GM12878 (cell line): Measurements from ENCODE around the gene STPG1. TPM values are rescaled to one million over a fixed set of nuclear protein-coding genes. Genes with fewer than 3 reads are reported as not detected.

ENCODE experiments used
- ATAC-seq: fragments of 200-7000 bp; cut with Tn5 transposase; 3 replicates; pipeline ENCODE4 v1.9.1; 2020; ENCODE audit warnings: mild to moderate bottlenecking, moderate library complexity
- BruUV-seq: library from RNA; stranded (reverse); fragments of 400-500 nt; replicated peaks from 2 replicates; lab custom pipeline; 2021; lab: Mats Ljungman, UMichigan
- CTCF ChIA-PET: fragments of 300-600 bp; sonication (Branson Sonifier 250); formaldehyde crosslinking; extraction: SDS; loops from one replicate; lab custom pipeline; 2021; ENCODE audit warnings: inconsistent platforms; lab: Yijun Ruan, JAX
- POLR2A ChIA-PET: fragments of 350-600 bp; formaldehyde crosslinking; extraction: SDS; loops from one replicate; lab custom pipeline; 2021; ENCODE audit warnings: inconsistent platforms; lab: Charles Lee
- RAD21 ChIA-PET: fragments of 300-600 bp; sonication (Branson Sonifier 250); formaldehyde crosslinking; loops from one replicate; lab custom pipeline; 2023; ENCODE audit warnings: antibody characterized with exemption; ENCODE audit not compliant: unreplicated experiment; lab: Charles Lee
- SMC1A ChIA-PET: fragments of 300-600 bp; sonication (Branson Sonifier 250); formaldehyde crosslinking; loops from one replicate; lab custom pipeline; 2023; ENCODE audit not compliant: unreplicated experiment, uncharacterized antibody; lab: Charles Lee
- DNase-seq: peaks from one replicate; pipeline ENCODE4 v3.0.0-alpha.2; 2011; ENCODE audit warnings: low read depth, low spot score
- FAIRE-seq: peaks from 3 replicates; lab custom pipeline; 2011; peaks lifted over from hg19 to GRCh38; lab: Jason Lieb, UNC
- H2AFZ ChIP-seq: 2 replicates; pipeline ENCODE4 v1.6.0; 2011; ENCODE audit warnings: low read depth, low read length, control low read depth; ENCODE audit not compliant: control insufficient read depth
- H3K27ac ChIP-seq: 2 replicates; pipeline ENCODE4 v1.5.1; 2011; ENCODE audit warnings: control low read depth; ENCODE audit not compliant: control insufficient read depth, insufficient read depth
- H3K27me3 ChIP-seq, 2 experiments: replicated peaks in 1 of 2; 2 replicates each; pipeline versions ENCODE4 v1.6.0 to v1.6.1; 2011; ENCODE audit warnings: low read length in 1 of 2; ENCODE audit not compliant: control insufficient read depth in 2 of 2, insufficient read depth in 2 of 2
- H3K36me3 ChIP-seq, 2 experiments: 2 replicates each; pipeline ENCODE4 v1.5.1; 2011; ENCODE audit warnings: low read length in 1 of 2; ENCODE audit not compliant: control insufficient read depth in 2 of 2, insufficient read depth in 2 of 2
- H3K4me1 ChIP-seq: 2 replicates; pipeline ENCODE4 v1.6.1; 2011; ENCODE audit warnings: mild to moderate bottlenecking, low read length, moderate library complexity, mixed read lengths; ENCODE audit not compliant: control insufficient read depth, insufficient read depth
- H3K4me2 ChIP-seq: 2 replicates; pipeline ENCODE4 v1.6.0; 2011; ENCODE audit warnings: control low read depth; ENCODE audit not compliant: control insufficient read depth, insufficient read depth
- H3K4me3 ChIP-seq: fragments of 200-600 bp; sonication (generic); 2 replicates; pipeline ENCODE4 v1.5.1; 2016
- H3K79me2 ChIP-seq: 2 replicates; pipeline ENCODE4 v1.6.0; 2011; ENCODE audit warnings: low read length; ENCODE audit not compliant: control insufficient read depth, insufficient read depth
- H3K9ac ChIP-seq: 2 replicates; pipeline ENCODE4 v1.8.0; 2011; ENCODE audit warnings: low read length, control low read depth, mixed read lengths; ENCODE audit not compliant: control insufficient read depth, insufficient read depth
- H3K9me3 ChIP-seq: replicated peaks from 3 replicates; pipeline ENCODE4 v1.5.1; 2011; ENCODE audit warnings: mild to moderate bottlenecking, low read length; ENCODE audit not compliant: control insufficient read depth, insufficient read depth
- H4K20me1 ChIP-seq: 2 replicates; pipeline ENCODE4 v1.6.0; 2011; ENCODE audit not compliant: control insufficient read depth, insufficient read depth
- ASH2L ChIP-seq: fragments of 300-600, 200-600 bp; sonication (generic); IDR thresholded peaks from 2 replicates; pipeline ENCODE4 v1.6.1; 2017; ENCODE audit warnings: low read depth, mild to moderate bottlenecking, borderline replicate concordance
- ATF7 ChIP-seq: fragments of 450-650 bp; IDR thresholded peaks from 2 replicates; pipeline ENCODE4 v1.6.1; 2016; ENCODE audit warnings: low read depth, mild to moderate bottlenecking
- BACH1 ChIP-seq: fragments of 450-650 bp; IDR thresholded peaks from 2 replicates; pipeline ENCODE4 v1.6.1; 2017; ENCODE audit warnings: mild to moderate bottlenecking, borderline replicate concordance
- BRCA1 ChIP-seq: IDR thresholded peaks from 2 replicates; pipeline ENCODE4 v1.6.1; 2011; ENCODE audit warnings: low read depth, low read length, improper control_type of control experiment
- CBX3 ChIP-seq: fragments of 200-600 bp; sonication (generic); IDR thresholded peaks from 2 replicates; pipeline ENCODE4 v1.6.1; 2016; ENCODE audit warnings: low read depth, borderline replicate concordance
- CEBPB ChIP-seq, 2 experiments: fragments of 150-350 bp in 1 of 2; IDR thresholded peaks; 2 replicates each; pipeline ENCODE4 v1.6.1; 2012 to 2014; ENCODE audit warnings: low read depth in 2 of 2, low read length in 2 of 2, borderline replicate concordance in 1 of 2, inconsistent platforms in 1 of 2
- CHD1 ChIP-seq: IDR thresholded peaks from 2 replicates; pipeline ENCODE4 v1.6.1; 2012; ENCODE audit warnings: low read depth, low read length, improper control_type of control experiment
- EGR1 ChIP-seq, 2 experiments: IDR thresholded peaks; 1 replicate in 1 of 2; 2 replicates in 1 of 2; pipeline ENCODE4 v1.6.1; 2011 to 2012; ENCODE audit warnings: low read depth in 2 of 2, low read length in 2 of 2, borderline replicate concordance in 1 of 2, mild to moderate bottlenecking in 1 of 2, moderate library complexity in 1 of 2
- FOXK2 ChIP-seq: fragments of 450-650 bp; IDR thresholded peaks from 2 replicates; pipeline ENCODE4 v1.6.1; 2017; ENCODE audit warnings: mild to moderate bottlenecking, moderate library complexity
- FOXM1 ChIP-seq: IDR thresholded peaks from 2 replicates; pipeline ENCODE4 v1.6.1; 2012; ENCODE audit warnings: low read depth, mild to moderate bottlenecking, inconsistent platforms, low read length, moderate library complexity
- GABPA ChIP-seq: IDR thresholded peaks from 2 replicates; pipeline ENCODE4 v1.6.1; 2014; ENCODE audit warnings: antibody characterized with exemption, low read depth, mild to moderate bottlenecking, inconsistent platforms
- HCFC1 ChIP-seq: fragments of 150-350 bp; IDR thresholded peaks from 2 replicates; pipeline ENCODE4 v1.6.1; 2014; ENCODE audit warnings: low read length
- HSF1 ChIP-seq: fragments of 150-350 bp; IDR thresholded peaks from 2 replicates; pipeline ENCODE4 v1.6.1; 2014; ENCODE audit warnings: mild to moderate bottlenecking, low read depth, low read length
- KAT2A ChIP-seq: conservative IDR thresholded peaks from 2 replicates; pipeline ENCODE4 v1.6.1; 2011; ENCODE audit warnings: low read depth, low read length; ENCODE audit not compliant: control insufficient read depth
- NR2F1 ChIP-seq: fragments of 450-650 bp; conservative IDR thresholded peaks from 2 replicates; pipeline ENCODE4 v1.6.1; 2017; ENCODE audit warnings: mild to moderate bottlenecking
- PKNOX1 ChIP-seq: fragments of 450-650 bp; IDR thresholded peaks from 2 replicates; pipeline ENCODE4 v1.6.1; 2016; ENCODE audit warnings: mild to moderate bottlenecking
- SMAD1 ChIP-seq: fragments of 450-650 bp; IDR thresholded peaks from 2 replicates; pipeline ENCODE4 v1.6.1; 2018; ENCODE audit warnings: mild to moderate bottlenecking, low read depth; ENCODE audit not compliant: partially characterized antibody
- SRF ChIP-seq, 2 experiments: IDR thresholded peaks; 2 replicates each; pipeline ENCODE4 v1.6.1; 2011; ENCODE audit warnings: low read depth in 2 of 2, low read length in 2 of 2, mild to moderate bottlenecking in 1 of 2, moderate library complexity in 1 of 2
- TAF1 ChIP-seq: IDR thresholded peaks from 2 replicates; pipeline ENCODE4 v1.6.1; 2011; ENCODE audit warnings: mild to moderate bottlenecking, low read depth, low read length, borderline replicate concordance
- WGBS: methylation state at CpG from one replicate; pipeline ENCODE4 v1.1.6; 2016; ENCODE audit warnings: low lambda C conversion rate; ENCODE audit not compliant: insufficient replicate concordance, insufficient coverage; ENCODE audit errors: missing lambda C conversion rate; 5-methylcytosine and 5-hydroxymethylcytosine counted together
- in situ Hi-C: fragments of 300-500 bp; cut with MboI; formaldehyde crosslinking; loops from 9 replicates; pipeline ENCODE4 v1.14.3; 2018; ENCODE audit warnings: mixed read lengths
- intact Hi-C: fragments of 100-400 bp; cut with micrococcal nuclease; formaldehyde crosslinking; loops from one replicate; pipeline ENCODE4 v1.14.2; 2022; ENCODE audit not compliant: unreplicated experiment
- polyA plus RNA-seq, 11 experiments: library from polyadenylated mRNA; depleted of rRNA in 4 of 11; unstranded in 6 of 11; stranded (reverse) in 5 of 11; fragments of >200 nt; fragmentation: Nextera tagmentation in 4 of 11; fragmentation: Illumina TruSeq in 1 of 11; extraction: Ambion mirVana in 4 of 11; extraction: Trizol in 1 of 11; gene quantifications; 1 replicate in 1 of 11; 2 replicates in 10 of 11; pipeline versions ENCODE4 v1.2.1 to v1.2.3, GENCODE V29; 2011 to 2016; ENCODE audit warnings: inconsistent platforms in 2 of 11, missing spikeins in 2 of 11, low read depth in 1 of 11
- total RNA-seq, 4 experiments: library from RNA; depleted of rRNA in 3 of 4; stranded (reverse); fragments of >200 nt in 3 of 4; fragmentation: Illumina TruSeq in 1 of 4; extraction: Trizol in 1 of 4; gene quantifications; 2 replicates each; pipeline versions ENCODE4 v1.2.1 to v1.2.3, GENCODE V29; 2013 to 2021
- TF ChIP-seq, protein P1 (sequence below): fragments of 450-650 bp; formaldehyde crosslinking; IDR thresholded peaks from 2 replicates; pipeline ENCODE4 v1.4.0; 2022; ENCODE audit warnings: mild to moderate bottlenecking, moderate library complexity

The STPG1 gene
- total and polyA plus RNA-seq, 10 of the 15 experiments (the other 5 are each of a cell fraction or from before 2014, with no cell fraction given), result 0.22 to 2.6 (median 0.73) TPM

GRCh38 chr1:24381256-24381655 lies 32.3 kb downstream of the STPG1 start:
- no peak overlapping the region for H2AFZ ChIP-seq
- H3K27ac ChIP-seq, result no peak overlapping the region
- H3K4me1 ChIP-seq, result peaks cover 26% of the 10 kb centered on the region
- CTCF ChIA-PET, result interaction anchor here (0.8 to 3.2 kb wide), 4 partner anchors 9 to 231 kb away, joined by 4 to 9 read pairs (median 8); no protein-coding TSS in a partner anchor
- in situ Hi-C loops (no loop called here), intact Hi-C loops (no loop called here)
- BruUV-seq, result no TSS peak
- ATAC-seq, result no peak
- 96% methylated on average over 2 of the region's 2 CpGs for WGBS
- no peak overlapping the region for H3K9ac ChIP-seq
- no peak for FAIRE-seq
- RAD21 ChIA-PET, result interaction anchor here (1.0 to 3.8 kb wide), 2 partner anchors 10 to 181 kb away, joined by 3 to 12 read pairs; no protein-coding TSS in a partner anchor
- H3K4me2 ChIP-seq, result no peak overlapping the region
- no peaks in the 10 kb centered on the region for H4K20me1 ChIP-seq
- no peaks in the 10 kb centered on the region for H3K9me3 ChIP-seq
- no peak for DNase-seq
- SMC1A ChIA-PET, result interaction anchor here (1.1 to 3.6 kb wide), 2 partner anchors 10 to 12 kb away, joined by 3 to 16 read pairs; no protein-coding TSS in a partner anchor
- TF ChIP-seq SMAD1 (no peak), PKNOX1 (no peak), ASH2L (no peak), TAF1 (no peak), KAT2A (no peak), CEBPB (IDR thresholded peaks at IDR 0.05; ENCODE audit: borderline replicate concordance in 1 of 2, low read depth in 2 of 2, low read length in 2 of 2) (no peak), ATF7 (no peak), GABPA (no peak), EGR1 (IDR thresholded peaks at IDR 0.05; ENCODE audit: borderline replicate concordance in 1 of 2, low read depth in 2 of 2, low read length in 2 of 2) (no peak), HSF1 (no peak), HCFC1 (no peak), NR2F1 (no peak), FOXM1 (no peak), CBX3 (no peak), BACH1 (no peak), BRCA1 (no peak), SRF (IDR thresholded peaks at IDR 0.05; ENCODE audit: low read depth in 2 of 2, low read length in 2 of 2) (no peak), CHD1 (no peak), FOXK2 (no peak)
- TF ChIP-seq, protein P1, sequence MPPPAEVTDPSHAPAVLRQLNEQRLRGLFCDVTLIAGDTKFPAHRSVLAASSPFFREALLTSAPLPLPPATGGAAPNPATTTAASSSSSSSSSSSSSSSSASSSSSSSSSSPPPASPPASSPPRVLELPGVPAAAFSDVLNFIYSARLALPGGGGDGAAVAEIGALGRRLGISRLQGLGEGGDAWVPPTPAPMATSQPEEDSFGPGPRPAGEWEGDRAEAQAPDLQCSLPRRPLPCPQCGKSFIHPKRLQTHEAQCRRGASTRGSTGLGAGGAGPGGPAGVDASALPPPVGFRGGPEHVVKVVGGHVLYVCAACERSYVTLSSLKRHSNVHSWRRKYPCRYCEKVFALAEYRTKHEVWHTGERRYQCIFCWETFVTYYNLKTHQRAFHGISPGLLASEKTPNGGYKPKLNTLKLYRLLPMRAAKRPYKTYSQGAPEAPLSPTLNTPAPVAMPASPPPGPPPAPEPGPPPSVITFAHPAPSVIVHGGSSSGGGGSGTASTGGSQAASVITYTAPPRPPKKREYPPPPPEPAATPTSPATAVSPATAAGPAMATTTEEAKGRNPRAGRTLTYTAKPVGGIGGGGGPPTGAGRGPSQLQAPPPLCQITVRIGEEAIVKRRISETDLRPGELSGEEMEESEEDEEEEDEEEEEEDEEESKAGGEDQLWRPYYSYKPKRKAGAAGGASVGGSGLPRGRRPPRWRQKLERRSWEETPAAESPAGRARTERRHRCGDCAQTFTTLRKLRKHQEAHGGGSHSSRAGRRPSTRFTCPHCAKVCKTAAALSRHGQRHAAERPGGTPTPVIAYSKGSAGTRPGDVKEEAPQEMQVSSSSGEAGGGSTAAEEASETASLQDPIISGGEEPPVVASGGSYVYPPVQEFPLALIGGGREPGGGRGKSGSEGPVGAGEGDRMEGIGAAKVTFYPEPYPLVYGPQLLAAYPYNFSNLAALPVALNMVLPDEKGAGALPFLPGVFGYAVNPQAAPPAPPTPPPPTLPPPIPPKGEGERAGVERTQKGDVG (CRISPR knock-in tag), result no peak
- H3K36me3 ChIP-seq, result no peaks in the 10 kb centered on the region
- H3K4me3 ChIP-seq, result no peak overlapping the region
- H3K79me2 ChIP-seq, result no peaks in the 10 kb centered on the region
- H3K27me3 ChIP-seq, result no peaks in the 10 kb centered on the region
- POLR2A ChIA-PET, result no interaction called here
